Skin of body (tissue), 2 donors: ENCODE measurements around the gene SEC11A. TPM values are rescaled to one million over a fixed set of nuclear protein-coding genes. Genes with fewer than 3 reads are reported as not detected.
A peak's percentile ranks its signal among the peaks of the same experiment; 100 is the strongest.

Source experiments
- DNase-seq: peaks from one replicate; lab custom pipeline; 2025; lab: John Stamatoyannopoulos, UW
- total RNA-seq: library from RNA; depleted of rRNA; stranded (reverse); fragments of >200 nt; gene quantifications from one replicate; pipeline ENCODE4 v1.2.3, GENCODE V29; 2014

Gene SEC11A
- total RNA-seq, 1 donor from 2014 or later: 134 TPM

- DNase-seq: no peak
These were observed 31.8 kb downstream of the SEC11A start for GRCh38 chr15:84684092-84684491.

- DNase-seq: no peak
These were observed 34.1 kb downstream of the SEC11A start for GRCh38 chr15:84681831-84682230.

DNA sequence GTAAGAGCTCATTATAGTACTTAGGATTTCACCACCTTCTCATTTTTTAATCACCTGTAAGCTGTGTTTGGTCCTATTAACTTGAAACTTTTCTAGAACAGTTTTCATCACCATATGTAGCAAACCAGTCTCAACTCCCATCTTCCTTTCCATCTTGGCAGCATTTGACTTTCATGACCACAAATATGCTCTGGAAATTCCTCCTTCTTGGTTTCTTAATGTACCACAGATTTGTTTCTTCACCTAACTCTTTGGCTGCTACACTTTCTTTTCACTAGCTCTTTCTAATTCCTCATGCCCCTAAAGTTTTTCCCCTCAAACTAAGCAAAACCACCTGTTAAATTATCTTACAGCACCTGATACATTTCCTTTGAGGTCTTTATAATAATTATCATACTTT lies 44.7 kb downstream of the SEC11A start:
- DNase-seq: peak; percentile 15

GRCh38 chr15:84669726-84670125 lies 46.2 kb downstream of the SEC11A start:
- no peak for DNase-seq

DNA sequence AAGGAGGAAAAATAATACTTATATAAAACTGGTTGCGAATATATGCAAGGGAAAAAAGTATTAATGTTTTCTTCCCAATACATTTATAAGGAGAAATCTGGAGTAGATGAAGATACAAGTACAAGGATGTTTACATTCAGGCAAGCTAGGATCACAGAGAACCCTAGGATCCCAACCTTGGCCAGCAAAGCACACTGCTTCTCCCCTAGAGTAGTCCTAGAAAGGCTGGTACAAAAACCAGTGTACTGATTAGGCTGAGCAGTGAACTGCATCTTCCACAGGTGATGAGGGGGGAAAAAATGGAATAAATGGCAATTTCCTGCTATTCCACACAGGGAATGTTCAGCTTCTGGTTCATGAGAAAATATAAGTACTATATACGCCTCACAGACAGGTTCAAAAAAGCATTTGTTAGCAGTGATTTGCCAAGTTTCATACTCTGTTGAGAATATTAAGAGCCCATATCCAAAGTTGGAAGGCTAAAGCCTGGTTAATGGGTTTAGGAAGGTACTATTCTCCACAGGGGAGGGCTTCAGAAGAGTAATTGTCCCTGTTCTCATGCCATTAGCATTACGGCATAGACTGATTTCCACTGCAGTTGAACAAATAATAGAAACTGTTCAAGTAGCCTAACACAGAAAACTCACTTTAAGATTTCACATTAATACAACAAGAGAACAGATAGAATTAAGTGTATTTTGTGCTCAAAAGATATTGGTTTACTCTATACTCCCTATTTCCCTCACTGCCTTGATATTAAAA lies 47.5 kb downstream of the SEC11A start:
- no peak for DNase-seq

DNA sequence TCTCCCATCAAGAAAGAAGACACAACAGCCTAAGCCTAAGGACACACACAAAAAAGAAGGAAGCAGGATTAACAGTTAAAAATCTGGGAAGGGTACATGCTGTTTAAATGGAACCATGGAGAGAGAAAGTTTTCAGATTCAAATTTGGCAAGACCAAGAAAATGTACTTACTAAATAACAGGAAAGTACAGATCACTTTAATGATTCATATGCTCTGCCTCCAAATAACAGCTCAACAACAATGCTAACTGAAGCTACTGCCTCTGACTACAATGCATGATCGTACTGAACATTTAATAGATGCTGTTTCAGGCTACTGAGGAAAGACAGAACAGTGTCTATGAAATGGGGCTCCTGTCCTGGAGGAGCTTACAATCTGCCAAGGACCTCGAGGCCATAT lies 49.6 kb downstream of the SEC11A start:
- DNase-seq: no peak

DNA sequence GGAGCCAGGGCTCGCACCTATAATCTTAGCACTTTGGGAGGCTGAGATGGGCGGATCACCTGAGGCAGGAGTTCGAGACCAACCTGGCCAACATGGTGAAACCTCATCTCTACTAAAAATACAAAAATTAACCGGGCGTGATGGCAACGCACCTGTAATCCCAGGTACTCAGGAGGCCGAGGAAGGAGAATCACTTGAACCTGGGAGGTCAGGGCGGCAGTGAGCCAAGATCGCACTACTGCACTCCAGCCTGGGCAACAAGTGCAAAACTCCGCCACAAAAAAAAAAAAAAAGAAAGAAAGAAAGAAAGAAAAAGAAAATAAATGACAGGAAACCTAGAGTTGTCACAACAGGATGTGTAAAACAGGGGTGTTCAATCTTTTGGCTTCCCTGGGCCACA lies 54.9 kb downstream of the SEC11A start:
- no peak for DNase-seq

DNA sequence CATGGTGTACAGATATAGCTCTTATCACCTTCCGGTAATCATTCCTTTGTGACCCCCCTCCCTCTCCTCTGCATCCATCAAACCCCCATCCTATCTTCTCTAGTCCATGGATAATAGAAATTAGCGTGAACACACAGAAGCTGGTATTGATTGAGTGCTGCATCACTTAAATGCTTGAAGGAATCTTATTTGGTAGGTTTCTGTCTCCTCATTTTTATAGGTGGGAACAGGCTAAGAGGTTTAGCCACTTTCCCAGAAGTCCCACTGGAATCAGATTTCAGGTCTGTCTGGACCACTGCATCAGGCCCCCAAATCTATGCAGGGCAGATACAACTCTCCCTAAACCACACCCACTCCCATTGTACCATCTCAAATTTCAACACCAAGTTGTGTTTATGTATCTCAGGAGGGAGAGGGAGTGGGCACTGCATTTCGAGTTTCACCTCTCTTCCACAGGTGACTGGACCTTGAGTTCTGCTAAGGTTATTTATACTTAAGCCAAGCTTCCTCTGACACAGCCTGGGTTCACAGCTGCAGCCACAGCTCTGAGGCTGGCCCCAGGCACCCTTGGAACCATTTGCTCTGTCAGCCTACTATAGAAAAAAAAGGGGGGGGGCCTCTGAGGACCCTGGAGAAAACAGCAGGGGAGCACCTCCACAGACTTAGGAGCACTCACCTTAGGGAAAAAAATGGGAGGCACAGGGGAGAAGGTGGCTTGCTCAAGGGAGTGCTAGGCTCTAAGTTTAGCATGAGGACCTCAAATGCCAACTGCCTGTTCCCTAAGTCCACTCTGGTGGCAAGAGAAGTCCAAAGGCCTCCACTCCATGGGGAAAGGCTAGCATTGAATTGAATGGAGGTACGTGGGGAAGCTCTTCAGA lies 55.8 kb downstream of the SEC11A start:
- no peak for DNase-seq

GRCh38 chr15:84658788-84659411 lies 57.0 kb downstream of the SEC11A start:
- DNase-seq: no peak

DNA sequence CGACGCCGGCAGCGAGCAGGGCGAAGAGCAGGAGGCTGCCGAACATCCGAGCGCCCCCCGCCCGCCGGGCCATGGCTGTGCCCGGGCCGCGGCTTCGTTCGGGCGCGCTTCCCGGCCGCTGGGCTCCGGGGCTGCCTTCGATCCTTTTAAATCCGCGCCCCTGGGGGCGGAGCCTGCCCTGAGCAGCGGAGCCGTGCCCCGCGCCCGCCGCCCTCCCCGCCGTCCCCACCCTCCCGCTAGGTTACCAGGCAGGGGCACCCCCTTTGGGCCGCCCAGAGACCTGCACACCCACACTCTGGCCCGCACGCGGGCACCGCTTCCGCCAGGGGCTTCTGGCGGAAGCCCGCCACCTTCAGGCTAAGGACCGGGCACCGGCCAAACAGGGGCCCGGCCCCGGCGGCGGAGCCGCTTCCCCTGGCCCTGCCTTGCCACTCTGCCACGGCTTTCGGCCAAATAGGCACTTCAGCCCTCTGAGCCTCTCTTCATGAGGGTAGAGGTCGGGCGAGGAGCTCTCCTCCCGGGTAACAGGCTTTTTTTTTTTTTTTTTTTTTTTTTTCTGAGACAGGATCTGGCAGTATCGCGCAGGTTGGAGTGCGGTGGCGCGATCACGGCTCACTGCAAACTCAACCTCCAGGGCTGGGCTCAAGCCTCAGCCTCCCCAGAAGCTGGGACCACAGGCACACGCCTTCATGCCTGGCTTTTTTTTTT lies 57.7 kb downstream of the SEC11A start, which contains the start of gene NMB:
NMB (minus strand) TSS at position 120 of the 708 bp plus-strand sequence; CDS start at position 73, 47 bp downstream.
- DNase-seq: no peak

GRCh38 chr15:84657748-84658079 lies 58.2 kb downstream of the SEC11A start:
- DNase-seq: no peak

- DNase-seq: no peak
These were observed 59.0 kb downstream of the SEC11A start for GRCh38 chr15:84656972-84657371.

DNA sequence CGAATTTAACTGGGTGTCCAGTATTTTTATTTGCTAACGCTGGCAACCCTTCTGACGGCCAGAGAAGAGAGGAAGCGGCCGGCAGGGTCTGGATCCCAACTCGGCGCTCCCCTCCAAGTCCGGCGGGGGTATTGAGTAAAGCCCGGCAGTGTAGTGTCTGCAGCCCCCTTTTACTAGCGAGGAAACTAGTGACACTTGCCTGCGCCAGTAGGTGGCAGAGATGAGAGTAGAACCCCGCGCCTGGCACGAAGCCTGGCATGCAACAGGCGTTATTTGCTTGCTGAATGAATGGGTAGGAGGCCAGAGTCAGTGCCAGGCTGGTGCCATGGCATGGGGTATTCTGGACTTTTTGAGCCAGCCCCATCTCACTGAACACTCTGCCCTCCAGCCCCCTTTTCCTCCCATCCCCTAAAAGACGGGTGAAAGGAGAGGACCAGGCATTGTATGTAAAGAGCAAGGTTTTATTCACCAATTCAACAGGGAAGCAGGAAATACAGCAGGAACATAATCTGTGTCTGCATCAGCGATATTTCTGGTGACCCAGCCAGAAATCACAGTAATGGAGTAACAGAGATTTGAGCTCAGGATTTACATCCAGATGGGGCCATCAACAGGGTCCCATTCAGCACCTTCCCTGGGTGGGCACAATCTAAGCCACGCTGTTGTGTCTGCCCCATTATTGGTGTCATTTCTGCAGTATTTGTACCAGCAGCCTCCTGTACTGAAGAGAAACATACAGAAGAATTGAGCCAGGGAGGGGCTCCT lies 61.1 kb downstream of the SEC11A start:
- peak; percentile 78 for DNase-seq

- peak; percentile 95 for DNase-seq
These were observed 61.8 kb downstream of the SEC11A start, which contains the start of gene WDR73 for GRCh38 chr15:84653910-84654688. TSS of gene WDR73 (minus strand) at chr15:84654283. CDS start at chr15:84654274, 9 bp downstream.

- no peak for DNase-seq
These were observed 62.4 kb downstream of the SEC11A start for GRCh38 chr15:84653584-84653909.

DNA sequence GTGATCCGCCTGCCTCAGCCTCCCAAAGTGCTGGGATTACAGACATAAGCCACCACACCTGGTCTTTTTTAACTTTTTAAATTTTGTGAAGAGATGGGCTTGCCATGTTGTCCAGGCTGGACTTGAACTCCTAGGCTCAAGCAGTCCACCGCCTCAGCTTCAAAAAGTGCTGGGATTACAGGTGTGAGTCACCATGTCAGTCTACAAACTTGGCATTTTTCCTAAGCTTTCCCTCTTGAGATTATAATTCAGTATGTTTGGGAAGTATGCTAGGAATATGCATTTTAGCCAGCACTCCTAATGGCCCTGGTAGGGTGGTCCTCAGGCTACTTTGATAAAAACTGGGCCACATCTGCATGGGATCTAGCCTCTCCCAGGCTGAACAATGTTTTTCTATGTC lies 66.2 kb downstream of the SEC11A start:
- no peak for DNase-seq

GRCh38 chr15:84648539-84648938 lies 67.4 kb downstream of the SEC11A start:
- no peak for DNase-seq

- DNase-seq: no peak
These were observed 68.2 kb downstream of the SEC11A start for GRCh38 chr15:84647726-84648125.

- no peak for DNase-seq
These were observed 69.9 kb downstream of the SEC11A start for GRCh38 chr15:84645997-84646396.

- DNase-seq: no peak
These were observed 70.4 kb downstream of the SEC11A start for GRCh38 chr15:84645496-84645895.
